NCI-H1048 (cell line): Measurements from ENCODE around the gene RBFOX1.

ENCODE experiments used
- DNase-seq: peaks from one replicate; lab custom pipeline; 2025; lab: John Stamatoyannopoulos, UW

RBFOX1 gene

DNA sequence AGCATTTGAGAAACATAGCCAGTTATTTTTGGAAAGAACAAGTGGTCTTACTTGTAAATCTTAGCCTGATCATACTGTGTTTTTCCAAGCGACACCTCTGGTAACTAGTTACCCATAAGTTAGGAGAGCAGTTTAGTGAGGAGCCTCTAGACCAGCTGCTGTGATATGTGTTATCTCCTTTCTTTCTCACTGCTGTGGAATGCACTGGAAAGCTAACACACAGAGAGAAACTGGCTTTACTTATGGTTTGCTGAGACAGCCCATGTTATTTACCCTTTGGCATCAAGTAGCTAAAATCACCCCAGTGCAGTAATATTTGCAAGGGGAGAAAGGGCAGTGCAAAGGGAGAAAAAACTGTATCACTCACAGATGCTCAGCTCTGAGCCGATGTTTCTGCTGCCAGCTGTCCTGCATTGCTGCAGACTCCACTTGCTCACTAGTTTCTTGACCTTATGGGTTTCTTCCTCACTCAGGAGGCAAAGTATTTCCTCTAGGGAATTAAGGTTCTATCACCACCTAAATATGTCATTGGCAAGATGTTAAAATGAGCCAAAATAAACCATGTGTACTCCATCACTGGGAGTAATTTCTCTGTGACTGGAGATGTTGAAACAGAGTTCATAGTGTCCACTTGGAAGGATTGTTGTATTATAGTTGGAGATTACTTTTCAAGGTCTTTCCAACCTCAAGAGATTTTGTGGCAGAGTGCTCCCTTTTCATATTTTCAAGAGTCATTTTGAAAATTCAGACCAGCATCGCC is 2.3 kb downstream of the RBFOX1 start:
- DNase-seq: no peak

GRCh38 chr16:7335991-7336634 is 3.5 kb downstream of the RBFOX1 start:
- no peak for DNase-seq

- no peak for DNase-seq
Observed at GRCh38 chr16:7336742-7337141, 4.1 kb downstream of the RBFOX1 start.

GRCh38 chr16:7338826-7339225 is 6.2 kb downstream of the RBFOX1 start:
- DNase-seq: no peak

DNA sequence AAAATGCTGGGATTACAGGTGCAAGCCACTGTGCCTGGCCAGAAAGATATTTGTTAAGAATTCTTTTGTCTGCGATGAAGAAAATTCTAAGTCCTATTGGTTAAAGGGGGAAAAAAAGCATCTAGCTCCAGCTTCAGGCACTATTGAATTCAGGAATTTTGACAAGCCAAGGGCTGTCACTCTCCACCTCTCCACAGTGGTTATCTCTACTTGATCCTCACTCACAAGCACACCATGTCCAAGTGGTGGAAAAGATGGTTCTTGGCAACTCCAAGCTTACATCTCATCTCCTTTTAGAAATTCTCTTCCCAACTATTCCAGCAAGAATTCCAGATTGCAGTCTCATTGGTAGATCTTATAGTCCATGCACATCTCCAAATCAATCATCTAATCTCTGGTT is 7.1 kb downstream of the RBFOX1 start:
- no peak for DNase-seq

DNA sequence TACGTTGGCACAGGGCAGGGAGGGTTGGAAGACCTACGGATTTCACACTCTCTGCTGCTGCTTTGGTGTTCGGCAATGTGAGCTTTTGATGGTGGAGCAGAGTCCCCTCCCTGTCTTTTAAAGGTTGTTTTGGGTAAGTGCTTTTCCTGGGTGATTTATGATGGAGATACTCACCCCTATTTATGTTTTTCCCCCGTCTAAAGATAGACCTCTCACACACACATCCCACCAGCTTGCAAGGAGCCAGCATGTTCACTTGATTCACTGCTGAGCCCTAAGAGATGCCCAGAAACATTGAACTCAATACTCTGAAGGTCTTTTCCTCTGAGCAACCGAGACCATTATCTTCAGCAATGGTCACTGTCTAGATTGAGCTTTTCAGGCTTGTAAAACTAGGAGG is 8.3 kb downstream of the RBFOX1 start:
- no peak for DNase-seq

DNA sequence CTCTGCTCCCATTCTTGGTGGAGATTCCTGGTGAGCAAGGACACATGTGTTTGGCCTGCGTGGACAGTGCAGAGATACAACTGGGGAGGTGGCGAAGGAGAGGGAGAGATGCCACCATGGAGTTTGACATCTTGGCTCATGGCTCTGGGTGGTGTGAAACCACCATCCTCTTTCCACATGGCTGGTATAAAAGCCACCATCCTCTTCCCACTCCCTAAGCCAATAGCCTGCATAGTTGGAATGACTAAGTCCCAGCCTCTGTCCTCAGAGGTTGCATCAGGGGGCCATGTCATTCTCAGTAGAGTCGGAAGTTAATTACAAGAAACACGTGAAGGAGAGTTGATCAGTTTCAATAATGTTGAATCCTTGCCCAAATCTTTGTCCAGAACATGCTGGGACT is 10.0 kb downstream of the RBFOX1 start:
- DNase-seq: no peak

DNA sequence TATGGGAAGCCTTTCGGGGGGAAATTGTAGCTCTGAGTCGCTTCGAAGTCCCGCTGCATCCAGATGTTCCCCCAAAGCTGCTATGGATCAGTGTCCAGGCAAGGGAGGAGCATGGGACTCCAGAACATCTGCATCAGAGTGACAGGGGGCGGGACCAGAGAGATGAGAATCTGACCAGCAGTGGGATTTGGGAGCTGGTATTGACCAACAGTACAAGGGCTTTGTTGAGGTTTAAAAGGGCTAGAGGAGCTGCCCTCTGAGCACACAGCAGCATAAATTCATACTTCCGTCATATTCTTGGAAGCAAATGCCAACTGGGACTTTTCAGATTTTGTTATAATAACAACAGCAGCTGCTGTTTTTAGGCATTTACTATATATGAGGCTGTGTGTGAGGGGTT is 10.6 kb downstream of the RBFOX1 start:
- no peak for DNase-seq

- DNase-seq: no peak
Observed at GRCh38 chr16:7344830-7345780, 12.5 kb downstream of the RBFOX1 start.

DNA sequence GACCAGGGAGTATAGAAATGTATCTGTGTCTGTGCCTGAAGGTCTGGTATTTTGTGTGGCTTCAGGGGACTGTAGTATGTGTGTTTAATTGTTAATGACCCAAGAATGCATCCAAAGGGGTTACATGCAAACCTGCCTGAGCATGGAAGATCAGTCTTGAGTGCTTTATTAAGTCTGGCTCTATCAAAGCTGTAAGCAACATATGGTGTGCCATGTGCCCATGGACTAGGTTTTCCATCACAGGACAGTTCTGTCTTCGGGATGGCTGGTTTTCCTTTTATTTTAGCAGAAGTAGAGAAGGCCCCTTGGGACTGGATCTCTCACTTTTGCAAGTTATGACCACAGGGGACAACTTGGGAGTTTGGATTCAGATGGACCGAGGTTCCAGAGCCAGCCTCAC is 18.2 kb downstream of the RBFOX1 start:
- no peak for DNase-seq

DNA sequence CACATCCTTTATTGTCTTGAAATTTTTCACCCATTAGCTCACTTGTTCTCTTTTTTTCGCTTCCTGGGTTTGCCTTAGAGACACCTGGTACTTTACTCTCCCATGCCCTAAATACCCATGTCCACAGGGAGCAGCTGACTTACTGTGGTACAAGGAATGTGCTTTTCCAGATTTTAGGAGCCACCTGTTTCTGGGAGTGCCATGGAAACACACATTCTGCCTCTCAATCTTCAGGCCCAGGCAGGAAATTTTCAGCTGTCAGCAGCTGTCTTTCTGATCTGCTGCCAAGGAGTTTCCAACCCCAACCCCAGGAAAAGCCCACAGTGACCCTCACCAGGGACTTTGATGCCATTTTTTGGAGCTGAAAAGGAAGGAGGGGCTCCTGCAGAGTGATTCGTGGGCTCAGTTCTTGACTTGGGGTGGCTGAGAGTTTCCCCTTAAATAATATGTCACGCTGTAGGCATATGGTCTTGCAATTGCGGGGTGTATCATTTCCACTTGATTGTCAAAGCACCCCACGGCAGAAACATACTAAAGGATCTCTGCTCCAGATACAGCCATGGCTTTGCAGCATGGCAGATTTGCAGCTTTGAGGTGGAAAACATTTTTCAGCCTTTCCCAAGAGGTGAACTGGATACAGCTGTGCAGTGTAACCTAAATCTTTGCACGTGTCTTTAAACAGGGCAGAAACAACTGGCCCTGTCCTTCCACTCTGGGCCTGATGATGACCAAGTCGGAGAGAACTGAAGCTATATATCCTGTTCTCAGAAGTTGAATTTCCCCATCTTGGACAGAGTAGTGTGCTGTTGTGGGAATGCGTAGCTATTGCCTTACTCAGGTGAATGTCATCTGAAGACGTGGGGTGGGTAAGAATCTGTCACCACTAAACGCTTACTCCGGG is 19.2 kb downstream of the RBFOX1 start:
- no peak for DNase-seq

DNA sequence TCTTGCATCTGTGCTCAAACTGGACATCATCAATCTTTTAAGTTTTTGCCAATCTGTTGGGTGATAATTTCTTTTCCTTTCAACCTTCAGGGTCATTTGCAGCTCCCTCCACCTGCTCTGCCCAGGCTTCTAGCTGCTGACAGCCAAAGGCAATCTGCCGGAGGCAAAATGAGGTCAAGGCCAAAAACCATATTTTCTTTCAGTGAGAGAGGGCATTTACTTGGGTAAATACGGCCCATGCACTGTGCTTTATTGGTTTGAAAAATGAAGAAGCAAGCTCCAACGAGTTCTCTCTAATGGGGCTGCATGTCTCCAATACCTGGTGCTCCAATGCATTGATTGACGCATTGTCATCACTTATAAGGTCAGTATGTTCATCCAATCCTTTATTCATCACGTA is 23.1 kb downstream of the RBFOX1 start:
- DNase-seq: no peak

GRCh38 chr16:7361416-7362129 is 28.9 kb downstream of the RBFOX1 start:
- DNase-seq: no peak

DNA sequence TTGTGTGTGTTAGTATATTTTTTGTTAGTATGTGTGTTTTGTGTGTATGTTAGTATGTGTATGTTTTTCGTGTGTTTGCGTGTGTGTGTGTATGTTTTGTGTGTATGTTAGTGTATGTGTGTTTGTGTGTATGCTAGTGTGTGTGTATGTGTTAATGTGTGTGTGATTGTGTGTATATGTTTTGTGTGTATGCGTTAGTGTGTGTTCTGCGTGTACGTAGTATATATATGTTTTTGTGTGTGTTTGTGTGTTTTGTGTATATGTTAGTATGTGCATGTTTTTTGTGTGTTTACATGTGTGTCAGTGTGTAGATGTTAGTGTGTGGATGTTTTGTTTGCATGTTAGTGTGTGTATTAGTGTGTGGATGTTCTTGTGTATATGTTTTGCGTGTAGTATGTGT is 29.6 kb downstream of the RBFOX1 start:
- DNase-seq: no peak

DNA sequence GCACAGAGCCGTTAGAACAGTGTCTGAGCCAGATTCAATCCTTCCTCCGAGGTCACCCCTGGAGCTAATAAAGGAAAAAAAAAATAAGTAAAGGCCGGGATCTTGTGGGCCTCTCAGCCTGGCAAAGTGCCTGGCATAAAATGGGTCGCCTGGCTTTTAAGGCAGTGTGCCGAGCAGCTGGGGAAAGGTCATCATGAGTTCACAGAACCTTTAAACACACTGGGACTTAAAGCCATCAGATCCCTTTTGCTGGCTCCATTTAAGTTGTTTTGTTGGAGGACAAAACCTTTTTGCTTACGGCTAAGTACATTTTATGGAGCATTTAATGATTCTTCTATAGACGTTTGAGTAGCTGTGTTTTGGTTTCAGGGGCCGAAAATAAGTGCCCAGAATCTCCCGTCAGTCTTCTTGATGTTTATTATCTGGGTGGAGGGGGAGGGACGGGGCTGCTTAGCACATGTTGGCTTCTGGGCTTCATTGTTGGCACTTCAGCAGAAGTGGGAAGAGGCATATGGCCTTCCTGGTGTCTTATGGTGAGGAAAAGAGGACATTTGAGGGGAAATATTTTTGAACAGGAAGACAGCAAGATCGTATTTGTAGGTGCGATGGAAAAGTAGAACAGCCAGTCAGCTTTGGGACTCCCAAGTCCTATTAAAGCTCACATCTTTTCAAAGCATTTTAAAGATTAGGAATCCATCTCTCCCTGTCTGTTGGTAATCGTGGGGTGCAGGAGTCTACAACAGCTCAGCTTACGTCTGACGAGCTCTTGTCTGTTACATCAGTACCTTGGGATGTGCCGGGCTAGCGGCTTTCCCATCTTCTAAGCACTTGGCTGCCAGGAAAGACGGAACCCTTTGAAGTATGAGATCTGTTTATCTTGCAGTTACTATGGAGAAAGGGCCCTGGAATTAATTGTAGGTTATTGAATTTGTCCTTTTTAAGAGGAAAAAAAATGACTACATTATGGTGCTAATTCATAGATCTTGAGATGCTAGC is 31.1 kb downstream of the RBFOX1 start:
- no peak for DNase-seq

- DNase-seq: no peak
Observed at GRCh38 chr16:7366041-7366440, 33.4 kb downstream of the RBFOX1 start.

- no peak for DNase-seq
Observed at GRCh38 chr16:7366993-7367880, 34.6 kb downstream of the RBFOX1 start.

DNA sequence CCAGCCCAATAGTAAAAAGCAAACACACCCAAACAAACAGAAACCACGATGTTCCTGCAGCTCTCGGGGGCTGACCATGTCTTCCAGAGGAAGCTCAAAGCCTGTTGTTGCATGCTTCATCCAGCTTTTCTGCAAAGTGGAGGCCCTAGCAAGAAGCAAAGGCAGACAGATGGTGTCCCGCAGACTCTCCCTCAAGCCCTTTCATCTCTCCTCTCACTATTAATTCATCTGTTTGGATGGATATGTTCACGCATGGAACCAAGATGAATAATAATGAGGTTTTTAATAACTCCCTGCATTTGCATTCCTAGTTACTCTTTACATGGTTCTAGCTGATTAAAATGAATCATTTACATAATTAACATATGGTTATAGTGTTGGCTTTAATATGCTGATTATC is 36.6 kb downstream of the RBFOX1 start:
- DNase-seq: no peak

DNA sequence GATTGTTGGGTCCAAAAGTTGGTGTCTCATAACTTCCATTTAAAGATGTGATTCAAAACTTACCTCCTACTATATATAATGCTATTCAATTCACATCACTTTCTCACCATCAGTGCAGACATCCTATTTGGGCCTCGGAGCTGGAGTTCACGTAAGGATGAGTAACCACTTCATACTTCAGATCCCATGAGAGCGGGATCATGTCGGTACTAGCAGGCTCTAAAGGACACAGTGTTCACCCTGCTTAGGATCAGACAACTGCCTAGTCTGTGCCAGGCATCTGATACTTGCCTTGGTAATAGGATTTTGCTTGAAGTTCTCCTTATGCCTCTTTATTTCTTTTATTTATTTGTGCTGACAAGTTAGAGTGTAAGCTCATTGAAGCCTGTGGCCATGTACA is 39.5 kb downstream of the RBFOX1 start:
- no peak for DNase-seq
